PC-3 (cell line): ENCODE results near the gene SDK2. TPM values are rescaled to one million over a fixed set of nuclear protein-coding genes. Genes with fewer than 3 reads are reported as not detected.
A peak's percentile ranks its signal among the peaks of the same experiment; 100 is the strongest.

Experiments used
- ATAC-seq: fragments of 200-7000 bp; cut with Tn5 transposase; 2 replicates; pipeline ENCODE4 v1.9.1; 2020; ENCODE audit warnings: mild to moderate bottlenecking, moderate library complexity
- BruUV-seq: library from RNA; stranded (reverse); fragments of 400-500 nt; replicated peaks from 2 replicates; lab custom pipeline; 2021; lab: Mats Ljungman, UMichigan
- CTCF ChIA-PET: fragments of 300-600 bp; sonication (Branson Sonifier 250); formaldehyde crosslinking; loops from one replicate; lab custom pipeline; 2022; ENCODE audit warnings: antibody characterized with exemption; lab: Charles Lee
- POLR2A ChIA-PET: fragments of 300-600 bp; sonication (Branson Sonifier 250); formaldehyde crosslinking; loops from one replicate; lab custom pipeline; 2022; ENCODE audit warnings: antibody characterized with exemption; ENCODE audit not compliant: unreplicated experiment; lab: Charles Lee
- DNase-seq: peaks from one replicate; pipeline ENCODE4 v3.0.0-alpha.2; 2015
- H2AFZ ChIP-seq: fragments of 300-600 bp; sonication (generic); 2 replicates; pipeline ENCODE4 v1.6.0; 2016; ENCODE audit warnings: antibody characterized with exemption, low read length
- H3F3A ChIP-seq: fragments of 300-600 bp; sonication (generic); one replicate; pipeline ENCODE4 v1.6.0; 2017; ENCODE audit warnings: antibody characterized with exemption, low read length, control low read depth, mild to moderate bottlenecking; ENCODE audit not compliant: unreplicated experiment
- H3K27ac ChIP-seq: fragments of 300-600 bp; sonication (generic); 2 replicates; pipeline ENCODE4 v1.5.1; 2016; ENCODE audit warnings: mild to moderate bottlenecking, low read length
- H3K27me3 ChIP-seq: fragments of 300-600 bp; sonication (generic); 2 replicates; pipeline ENCODE4 v1.6.1; 2016; ENCODE audit warnings: low read length, mixed read lengths
- H3K36me3 ChIP-seq: fragments of 300-600 bp; sonication (generic); 2 replicates; pipeline ENCODE4 v1.6.1; 2016; ENCODE audit warnings: low read depth, mixed run types, low read length, mixed read lengths
- H3K4me1 ChIP-seq: fragments of 300-600 bp; sonication (generic); 2 replicates; pipeline ENCODE4 v1.5.1; 2016; ENCODE audit warnings: low read length; ENCODE audit not compliant: insufficient read depth
- H3K4me2 ChIP-seq: fragments of 300-600 bp; sonication (generic); 2 replicates; pipeline ENCODE4 v1.6.0; 2016; ENCODE audit warnings: low read length
- H3K4me3 ChIP-seq: fragments of 300-600 bp; sonication (generic); 2 replicates; pipeline ENCODE4 v1.5.1; 2016; ENCODE audit warnings: mild to moderate bottlenecking, low read length, mixed read lengths
- H3K79me2 ChIP-seq: fragments of 300-600 bp; sonication (generic); 2 replicates; pipeline ENCODE4 v1.6.1; 2017; ENCODE audit warnings: low read length, mixed read lengths
- H3K9ac ChIP-seq: fragments of 300-600 bp; sonication (generic); 2 replicates; pipeline ENCODE4 v1.6.0; 2016; ENCODE audit warnings: mild to moderate bottlenecking, low read length
- H3K9me2 ChIP-seq: fragments of 300-600 bp; sonication (generic); replicated peaks from 2 replicates; pipeline ENCODE4 v1.6.1; 2016; ENCODE audit warnings: mixed run types, low read length, mixed read lengths
- H3K9me3 ChIP-seq: fragments of 300-600 bp; sonication (generic); 2 replicates; pipeline ENCODE4 v1.6.1; 2016; ENCODE audit warnings: low read length, mixed read lengths
- H4K20me1 ChIP-seq: fragments of 300-600 bp; sonication (generic); 2 replicates; pipeline ENCODE4 v1.6.1; 2016; ENCODE audit warnings: low read length, mixed read lengths
- CTCF ChIP-seq: fragments of 300-600 bp; sonication (generic); conservative IDR thresholded peaks from 2 replicates; pipeline ENCODE4 v1.5.1; 2017; ENCODE audit warnings: antibody characterized with exemption, low read depth, mild to moderate bottlenecking, low read length
- EZH2 ChIP-seq: fragments of 300-600 bp; sonication (generic); IDR thresholded peaks from one replicate; pipeline ENCODE4 v1.6.1; 2017; ENCODE audit warnings: antibody characterized with exemption, mild to moderate bottlenecking, low read length; ENCODE audit not compliant: unreplicated experiment
- EZH2phosphoT487 ChIP-seq: fragments of 300-600 bp; sonication (generic); IDR thresholded peaks from 2 replicates; pipeline ENCODE4 v1.6.1; 2018; ENCODE audit warnings: mild to moderate bottlenecking, antibody characterized with exemption, low read length, borderline replicate concordance
- intact Hi-C: fragments of 100-400 bp; cut with micrococcal nuclease; formaldehyde crosslinking; loops from 2 replicates; pipeline ENCODE4 v1.9.0; 2023
- total RNA-seq: library from RNA; depleted of rRNA; stranded (reverse); fragments of >200 nt; gene quantifications from 2 replicates; pipeline ENCODE4 v1.2.3, GENCODE V29; 2014

SDK2 gene
- total RNA-seq, 1 experiment from 2014 or later: 0.07 TPM

GRCh38 chr17:73643001-73643851, 1.0 kb downstream of the SDK2 start:
- TF ChIP-seq EZH2phosphoT487 (peak; percentile 67; the same call in 1 of the 2 replicates), CTCF (no peak; the same call in 1 of the 2 replicates), EZH2 (peak; percentile 94)
- Histone ChIP-seq H2AFZ (no peak overlapping the region), H3K27ac (no peak overlapping the region), H3K4me3 (no peak overlapping the region), H3K79me2 (no peaks in the 10 kb centered on the region), H3K4me2 (peak overlapping the region; percentile 68), H3K4me1 (no peaks in the 10 kb centered on the region), H3F3A (no peaks in the 10 kb centered on the region), H3K36me3 (no peaks in the 10 kb centered on the region), H3K27me3 (peaks cover 87% of the 10 kb centered on the region), H3K9ac (no peak overlapping the region), H3K9me2 (no peaks in the 10 kb centered on the region), H3K9me3 (no peaks in the 10 kb centered on the region), H4K20me1 (no peaks in the 10 kb centered on the region)
- ATAC-seq (peak; percentile 62), DNase-seq (peak; percentile 17)
- intact Hi-C loops: no loop called here
- no TSS peak for BruUV-seq
- POLR2A ChIA-PET: no interaction called here
- CTCF ChIA-PET: no interaction called here

GRCh38 chr17:73642659-73643000, 1.6 kb downstream of the SDK2 start:
- Histone ChIP-seq H3K9me3 (no peaks in the 10 kb centered on the region), H3F3A (no peaks in the 10 kb centered on the region), H3K27me3 (peaks cover 86% of the 10 kb centered on the region), H3K27ac (no peak overlapping the region), H3K4me3 (no peak overlapping the region), H3K9me2 (no peaks in the 10 kb centered on the region), H3K36me3 (no peaks in the 10 kb centered on the region), H3K4me1 (no peaks in the 10 kb centered on the region), H3K4me2 (peak overlapping the region; percentile 68), H3K79me2 (no peaks in the 10 kb centered on the region), H2AFZ (no peak overlapping the region), H3K9ac (no peak overlapping the region), H4K20me1 (no peaks in the 10 kb centered on the region)
- TF ChIP-seq EZH2: no peak
- TF ChIP-seq CTCF: no peak
- no peak for TF ChIP-seq EZH2phosphoT487
- ATAC-seq (no peak), DNase-seq (no peak)
- no TSS peak for BruUV-seq
- POLR2A ChIA-PET: no interaction called here
- intact Hi-C loops: no loop called here
- CTCF ChIA-PET: no interaction called here
